Measurements from ENCODE around the gene MSMB.
"Not testable (repeated sequence)": the region's sequence is repeated elsewhere in the genome, so short reads cannot be mapped to it uniquely, and the experiment has no call there.

The MSMB gene, protein sequence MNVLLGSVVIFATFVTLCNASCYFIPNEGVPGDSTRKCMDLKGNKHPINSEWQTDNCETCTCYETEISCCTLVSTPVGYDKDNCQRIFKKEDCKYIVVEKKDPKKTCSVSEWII

DNA sequence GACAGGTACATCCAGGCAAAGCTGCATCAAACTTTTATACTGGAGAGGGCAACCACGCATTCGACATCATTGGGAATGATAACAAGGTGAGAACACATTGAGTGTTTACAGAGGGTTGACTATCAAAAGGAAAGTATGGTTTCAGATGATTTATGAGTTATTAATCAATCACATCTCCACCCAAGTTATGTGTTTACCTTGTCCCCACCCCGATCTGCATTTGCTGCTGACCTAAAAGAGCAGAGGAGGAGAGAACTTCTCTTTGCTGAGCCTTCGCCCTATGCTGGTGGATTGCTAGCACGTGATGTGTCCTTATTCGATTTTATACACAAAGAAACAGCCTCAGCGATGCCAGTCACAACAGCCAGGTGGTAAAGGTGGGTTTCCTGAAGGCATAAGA is at the start of gene MSMB:
Gene MSMB, minus strand, starts transcription at position 9 of the 400 bp plus-strand sequence. CDS start 32 bp downstream, outside the sequence.
- DNase-seq (ENCODE audit: low read depth in 2 of 2, low spot score in 1 of 2): no peak

GRCh38 chr10:46094931-46095750 is 49.1 kb upstream of the MSMB start:
- DNase-seq (ENCODE audit: low read depth in 2 of 2, low spot score in 1 of 2): no peak

DNA sequence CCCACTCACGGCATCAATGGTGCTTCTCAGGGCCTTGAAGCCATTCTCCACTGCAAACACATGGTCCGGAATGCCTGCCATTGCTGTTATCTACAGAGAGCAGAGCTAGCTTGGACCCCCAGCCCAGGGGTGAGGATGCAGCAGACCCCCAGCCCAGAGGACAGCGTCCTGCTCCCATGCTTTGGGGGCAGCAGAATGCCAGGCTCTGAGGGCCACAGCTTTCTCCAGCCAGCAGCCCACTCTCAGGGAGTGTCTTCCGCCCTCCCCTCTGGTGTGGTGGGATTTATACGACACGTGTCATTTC is 48.1 kb upstream of the MSMB start:
- no peak for DNase-seq (ENCODE audit: low read depth in 2 of 2, low spot score in 1 of 2)

DNA sequence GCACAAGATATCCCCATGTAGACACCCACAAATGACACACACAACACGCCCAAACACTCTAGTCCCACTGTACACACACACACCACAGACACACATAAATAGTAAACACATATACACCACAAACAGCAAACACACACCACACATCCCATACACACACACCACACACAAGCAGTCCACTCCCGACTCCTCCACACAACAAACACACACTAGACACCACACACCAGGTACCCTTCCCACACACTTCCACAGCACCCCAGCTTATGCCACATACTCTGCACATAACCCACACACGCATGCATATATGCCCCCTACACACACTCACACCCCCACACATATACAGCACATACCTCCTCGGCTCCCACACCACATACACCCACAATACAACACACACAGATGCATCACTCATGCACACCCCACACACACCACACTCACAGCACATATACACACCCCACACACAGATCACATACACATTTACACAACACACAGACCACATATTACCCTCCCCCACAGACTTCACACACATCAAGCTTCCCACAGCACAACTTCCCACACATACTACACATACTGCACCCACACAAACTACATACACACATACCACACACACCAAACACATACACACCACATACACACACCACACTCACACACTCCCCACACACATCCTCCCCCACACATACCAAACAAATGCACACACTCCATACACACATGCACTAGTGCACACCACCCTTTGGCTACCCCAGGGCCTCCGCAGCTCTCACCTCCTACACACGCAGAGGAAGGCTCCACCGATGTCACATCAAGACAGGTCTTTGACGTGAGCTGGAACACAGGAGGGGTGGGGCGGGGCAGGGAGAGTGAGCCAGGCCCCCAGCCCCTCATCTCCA is 47.5 kb upstream of the MSMB start:
- not testable (repeated sequence) for DNase-seq (ENCODE audit: low read depth in 2 of 2, low spot score in 1 of 2)

- no peak for DNase-seq (ENCODE audit: low read depth in 2 of 2, low spot score in 1 of 2)
These were observed 46.5 kb upstream of the MSMB start for GRCh38 chr10:46092524-46093081.

- no peak for DNase-seq (ENCODE audit: low read depth in 2 of 2, low spot score in 1 of 2)
These were observed 45.9 kb upstream of the MSMB start for GRCh38 chr10:46091828-46092523.

GRCh38 chr10:46091080-46091827 is 45.2 kb upstream of the MSMB start:
- no peak for DNase-seq (ENCODE audit: low read depth in 2 of 2, low spot score in 1 of 2)

GRCh38 chr10:46090258-46090812 is 44.3 kb upstream of the MSMB start:
- no peak for DNase-seq (ENCODE audit: low read depth in 2 of 2, low spot score in 1 of 2)

DNA sequence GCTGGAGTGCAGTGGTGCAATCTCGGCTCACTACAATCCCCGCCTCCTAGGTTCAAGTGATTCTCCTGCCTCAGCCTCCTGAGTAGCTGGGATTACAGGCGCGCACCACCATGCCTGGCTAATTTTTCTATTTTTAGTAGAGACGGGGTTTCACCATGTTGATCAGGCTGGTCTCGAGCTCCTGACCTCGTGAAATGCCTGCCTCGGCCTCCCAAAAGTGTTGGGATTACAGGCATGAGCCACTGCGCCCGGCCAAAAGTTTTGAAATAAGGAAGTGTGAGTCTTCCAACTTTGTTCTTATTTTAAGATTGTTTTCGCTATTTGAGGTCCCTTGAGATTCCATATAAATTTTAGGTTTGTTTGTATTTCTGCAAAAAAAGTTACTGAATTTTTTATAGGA is 41.3 kb upstream of the MSMB start:
- DNase-seq (ENCODE audit: low read depth in 2 of 2, low spot score in 1 of 2): not testable (repeated sequence)

- DNase-seq (ENCODE audit: low read depth in 2 of 2, low spot score in 1 of 2): no peak
These were observed 38.5 kb upstream of the MSMB start for GRCh38 chr10:46084321-46085165.

DNA sequence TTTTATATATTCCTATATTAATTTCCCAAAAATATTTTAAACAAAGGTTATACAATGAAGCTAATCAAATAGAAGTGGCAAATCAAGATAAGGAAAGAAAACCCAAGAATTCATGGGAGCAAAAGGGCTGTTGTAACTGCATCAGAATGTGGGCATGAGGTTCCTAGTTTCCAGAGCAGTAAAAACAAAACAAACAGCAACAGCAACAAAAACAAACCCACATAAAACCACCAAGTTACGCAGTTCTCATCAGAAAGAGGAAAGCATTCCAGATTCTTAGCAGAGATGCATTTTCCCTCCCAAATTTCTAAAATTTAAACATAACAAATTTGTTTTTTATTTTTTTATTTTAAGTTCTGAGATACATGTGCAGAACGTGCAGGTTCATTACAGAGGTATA is 34.8 kb upstream of the MSMB start:
- DNase-seq (ENCODE audit: low read depth in 2 of 2, low spot score in 1 of 2): no peak

- DNase-seq (ENCODE audit: low read depth in 2 of 2, low spot score in 1 of 2): no peak
These were observed 33.9 kb upstream of the MSMB start for GRCh38 chr10:46079831-46080585.

- no peak for DNase-seq (ENCODE audit: low read depth in 2 of 2, low spot score in 1 of 2)
These were observed 31.8 kb upstream of the MSMB start for GRCh38 chr10:46077731-46078413.

GRCh38 chr10:46077141-46077554 is 31.1 kb upstream of the MSMB start:
- no peak for DNase-seq (ENCODE audit: low read depth in 2 of 2, low spot score in 1 of 2)

DNA sequence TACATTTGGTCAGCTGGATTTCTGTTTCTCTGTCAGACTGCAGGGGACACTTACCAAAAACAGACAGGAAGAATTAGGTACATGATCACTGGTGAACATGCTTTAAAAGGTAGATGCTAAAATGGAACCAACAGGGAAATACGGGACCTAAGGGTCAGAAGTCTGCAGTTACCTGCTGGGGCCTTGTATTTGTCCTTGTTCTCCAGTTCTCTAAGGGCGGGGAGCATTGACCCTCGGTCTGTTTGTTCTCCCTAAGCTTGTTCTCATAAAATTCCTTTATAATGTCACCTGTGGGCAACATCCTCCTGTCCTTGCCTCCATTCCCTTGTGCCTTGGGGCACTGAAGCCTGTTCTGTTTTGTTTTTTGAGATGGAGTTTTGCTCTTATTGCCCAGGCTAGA is 29.8 kb upstream of the MSMB start:
- DNase-seq (ENCODE audit: low read depth in 2 of 2, low spot score in 1 of 2): no peak

- DNase-seq (ENCODE audit: low read depth in 2 of 2, low spot score in 1 of 2): no peak
These were observed 28.3 kb upstream of the MSMB start for GRCh38 chr10:46074196-46074946.

GRCh38 chr10:46073564-46073963 is 27.5 kb upstream of the MSMB start:
- no peak for DNase-seq (ENCODE audit: low read depth in 2 of 2, low spot score in 1 of 2)
